Lower lobe of right lung (tissue), 2 donors: ENCODE measurements around the gene RAP1GAP. TPM values are rescaled to one million over a fixed set of nuclear protein-coding genes. Genes with fewer than 3 reads are reported as not detected.

ENCODE experiments used
- ATAC-seq, 2 donors: fragments of 200-7000 bp; cut with Tn5 transposase; one replicate each; pipeline ENCODE4 v1.9.1; 2020 to 2022; ENCODE audit warnings: mild to moderate bottlenecking in 2 of 2, moderate library complexity in 2 of 2
- DNase-seq: peaks from one replicate; pipeline ENCODE4 v3.0.0-alpha.2; 2020
- H3K27ac ChIP-seq: fragments of 200-600 bp; one replicate; pipeline ENCODE4 v1.8.0; 2022
- H3K27me3 ChIP-seq: fragments of 200-600 bp; one replicate; pipeline ENCODE4 v1.8.0; 2022; ENCODE audit warnings: low read depth
- H3K36me3 ChIP-seq: fragments of 200-600 bp; one replicate; pipeline ENCODE4 v1.8.0; 2022; ENCODE audit warnings: mild to moderate bottlenecking
- H3K4me1 ChIP-seq: fragments of 200-600 bp; one replicate; pipeline ENCODE4 v1.8.0; 2022
- H3K4me3 ChIP-seq: fragments of 200-600 bp; one replicate; pipeline ENCODE4 v1.8.0; 2022; ENCODE audit warnings: mild to moderate bottlenecking
- H3K9me3 ChIP-seq: fragments of 200-600 bp; one replicate; pipeline ENCODE4 v1.8.0; 2022
- CTCF ChIP-seq: fragments of 200-600 bp; IDR thresholded peaks from one replicate; pipeline ENCODE4 v1.8.0; 2022; ENCODE audit warnings: antibody characterized with exemption, mild to moderate bottlenecking
- intact Hi-C: fragments of 100-400 bp; cut with DNase I; formaldehyde crosslinking; loops from one replicate; pipeline ENCODE4 v1.11.0; 2022
- total RNA-seq: library from RNA; stranded (reverse); fragmentation: NEBNext Ultra II Directional; extraction: Animal tissue kit (Norgen Biotek cat#: 25700); gene quantifications from one replicate; pipeline ENCODE4 v1.2.1, GENCODE V29; 2021
- donor health status: DM: no; HTN: yes; CAD: no; lungs with severe emphysema.

Gene RAP1GAP
- total RNA-seq, 1 donor from 2014 or later: 33.7 TPM

DNA sequence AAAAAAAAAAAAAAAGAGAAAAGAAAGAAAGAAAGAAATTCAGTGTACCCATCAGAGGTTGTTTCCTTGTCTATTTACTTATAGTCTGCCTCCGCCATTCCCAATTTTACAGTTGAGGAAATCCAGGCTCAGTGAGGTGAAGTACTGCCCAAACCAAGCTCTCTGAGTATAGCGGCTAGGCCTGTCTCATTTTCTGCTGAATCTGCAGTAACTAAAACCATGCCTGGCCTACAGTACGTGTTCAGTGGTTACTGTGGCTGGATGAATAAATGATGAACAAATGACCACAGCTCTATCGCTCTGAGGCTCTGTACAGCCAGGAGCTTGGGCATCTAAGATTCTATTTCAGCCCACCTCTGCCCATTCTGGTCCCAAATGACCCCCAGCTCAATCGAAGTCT is 24.3 kb downstream of the RAP1GAP start:
- H3K9me3 ChIP-seq: no peaks in the 10 kb centered on the region
- no peak overlapping the region for H3K27ac ChIP-seq
- no peak for TF ChIP-seq CTCF
- intact Hi-C loops: no loop called here
- ATAC-seq: no peak
- DNase-seq: no peak
- no peak overlapping the region for H3K4me3 ChIP-seq
- H3K4me1 ChIP-seq: no peaks in the 10 kb centered on the region
- peaks cover 39% of the 10 kb centered on the region for H3K27me3 ChIP-seq
- H3K36me3 ChIP-seq: no peaks in the 10 kb centered on the region

DNA sequence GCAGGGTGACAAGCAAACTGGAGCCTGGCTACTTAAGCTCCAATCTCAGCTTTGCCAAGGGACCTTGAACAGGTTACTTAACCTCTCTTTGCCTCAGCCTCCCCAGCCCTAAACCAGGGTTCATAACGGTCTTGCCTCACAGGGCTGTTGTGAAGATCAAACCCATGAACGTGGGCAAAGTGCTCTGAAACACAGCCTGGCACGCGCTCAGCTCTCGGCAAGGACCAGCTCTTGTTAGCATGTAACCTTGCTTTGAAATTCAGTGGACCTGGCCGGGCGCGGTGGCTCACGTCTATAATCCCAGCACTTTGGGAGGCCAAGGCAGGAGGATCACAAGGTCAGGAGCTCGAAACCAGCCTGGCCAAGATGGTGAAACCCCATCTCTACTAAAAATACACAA is 24.8 kb downstream of the RAP1GAP start:
- ATAC-seq: no peak
- peaks cover 35% of the 10 kb centered on the region for H3K27me3 ChIP-seq

DNA sequence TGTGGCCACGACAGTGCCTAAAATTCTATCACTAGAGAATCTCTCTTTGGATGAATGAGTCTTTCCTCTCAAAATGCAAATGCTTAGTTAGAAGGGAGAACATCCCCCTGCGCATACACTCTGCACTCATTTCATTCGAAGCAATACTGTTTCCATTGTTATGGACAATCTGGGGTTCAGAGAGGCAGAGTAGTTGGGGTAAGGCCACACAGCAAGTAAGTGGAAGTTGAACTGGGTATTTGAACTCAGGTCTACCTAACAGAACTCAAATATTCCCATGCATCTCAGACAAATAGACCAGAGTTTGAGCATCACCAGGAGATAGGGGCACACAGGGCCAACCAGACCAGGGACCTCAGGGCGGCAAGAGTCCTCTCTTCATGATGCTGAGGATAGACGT is 25.5 kb downstream of the RAP1GAP start:
- Histone ChIP-seq H3K27me3 (peaks cover 27% of the 10 kb centered on the region), H3K4me1 (peaks cover 7% of the 10 kb centered on the region), H3K27ac (no peak overlapping the region), H3K9me3 (no peaks in the 10 kb centered on the region), H3K36me3 (no peaks in the 10 kb centered on the region), H3K4me3 (no peak overlapping the region)
- intact Hi-C loops: no loop called here
- TF ChIP-seq CTCF: no peak
- no peak for ATAC-seq
- DNase-seq: no peak

More for the DNA sequence above, 24.8 kb downstream of the RAP1GAP start:
- H3K36me3 ChIP-seq: no peaks in the 10 kb centered on the region
- no peak for TF ChIP-seq CTCF
- no peaks in the 10 kb centered on the region for H3K9me3 ChIP-seq
- H3K4me3 ChIP-seq: no peak overlapping the region
- H3K4me1 ChIP-seq: peaks cover 3% of the 10 kb centered on the region
- no peak for DNase-seq
- intact Hi-C loops: no loop called here
- no peak overlapping the region for H3K27ac ChIP-seq

DNA sequence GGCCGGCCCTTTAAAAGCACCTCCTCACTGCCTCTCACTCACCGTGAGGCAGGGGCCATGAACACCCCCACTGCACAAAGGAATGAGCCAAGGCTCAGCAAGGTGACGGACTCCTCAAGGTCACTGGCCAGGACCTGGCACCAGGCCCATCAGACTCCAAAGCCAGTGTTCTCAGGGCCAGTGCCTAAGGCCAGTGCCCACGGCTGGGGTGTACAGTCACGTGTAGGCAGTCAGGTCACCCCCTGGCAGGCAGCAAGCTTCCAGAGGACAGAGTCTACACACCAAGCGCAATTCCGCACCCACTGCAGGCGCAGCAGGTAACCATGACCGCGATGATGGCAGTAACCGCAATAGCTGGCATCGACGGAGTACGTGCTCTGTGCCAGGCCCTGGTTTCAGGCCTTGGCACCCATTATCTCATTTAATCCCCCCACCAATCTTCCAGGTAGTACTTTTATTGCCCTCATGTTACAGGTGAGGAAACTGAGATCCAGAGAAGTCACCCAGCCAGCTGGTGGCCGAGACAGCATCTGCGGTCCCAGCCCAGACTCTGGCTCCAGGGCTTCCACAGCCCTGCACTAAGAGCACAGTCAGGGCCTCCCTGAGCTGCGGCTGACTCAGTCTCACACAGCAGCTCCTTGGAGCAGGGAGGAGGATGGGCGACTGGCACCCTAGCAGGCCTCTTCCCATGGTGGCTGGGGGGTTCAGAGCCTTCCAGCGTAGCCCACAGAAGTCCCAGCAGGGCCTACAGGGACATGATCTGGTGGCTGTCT is 27.0 kb downstream of the RAP1GAP start:
- intact Hi-C loops: no loop called here
- H3K36me3 ChIP-seq: no peaks in the 10 kb centered on the region
- no peak for TF ChIP-seq CTCF
- H3K27me3 ChIP-seq: peaks cover 13% of the 10 kb centered on the region
- DNase-seq (no peak), ATAC-seq (no peak)
- no peaks in the 10 kb centered on the region for H3K9me3 ChIP-seq
- H3K4me3 ChIP-seq: no peak overlapping the region
- H3K27ac ChIP-seq: no peak overlapping the region
- peaks cover 7% of the 10 kb centered on the region for H3K4me1 ChIP-seq

- DNase-seq: no peak
- Histone ChIP-seq H3K27ac (no peak overlapping the region), H3K4me1 (peaks cover 7% of the 10 kb centered on the region), H3K4me3 (no peak overlapping the region), H3K36me3 (no peaks in the 10 kb centered on the region), H3K27me3 (peaks cover 8% of the 10 kb centered on the region), H3K9me3 (no peaks in the 10 kb centered on the region)
- intact Hi-C loops: no loop called here
- no peak for ATAC-seq
- TF ChIP-seq CTCF: no peak
Observed at GRCh38 chr1:21641537-21641936, 27.6 kb downstream of the RAP1GAP start.
